Large intestine (tissue), 3 donors: ENCODE results near the gene SPOCK3. TPM values are rescaled to one million over a fixed set of nuclear protein-coding genes. Genes with fewer than 3 reads are reported as not detected.

Source experiments
- DNase-seq, 2 donors: peaks; one replicate each; pipeline versions ENCODE4 v3.0.0 to v3.0.0-alpha.2; 2013
- H3K27ac ChIP-seq: one replicate; pipeline ENCODE4 v1.5.1; 2013; ENCODE audit warnings: low read length
- H3K27me3 ChIP-seq: 2 replicates; pipeline ENCODE4 v1.6.1; 2013; ENCODE audit warnings: low read length; ENCODE audit not compliant: control insufficient read depth, insufficient read depth
- H3K36me3 ChIP-seq: 2 replicates; pipeline ENCODE4 v1.6.1; 2013; ENCODE audit warnings: low read length; ENCODE audit not compliant: control insufficient read depth, insufficient read depth
- H3K4me1 ChIP-seq: one replicate; pipeline ENCODE4 v1.6.1; 2013; ENCODE audit warnings: low read length; ENCODE audit not compliant: control insufficient read depth, insufficient read depth
- H3K4me3 ChIP-seq: one replicate; pipeline ENCODE4 v1.5.1; 2013; ENCODE audit warnings: low read length
- H3K9me3 ChIP-seq: one replicate; pipeline ENCODE4 v1.6.1; 2013; ENCODE audit warnings: mild to moderate bottlenecking, low read depth, low read length, moderate library complexity; ENCODE audit not compliant: control insufficient read depth
- WGBS: methylation state at CpG from one replicate; pipeline ENCODE4 v1.1.5; 2013; ENCODE audit warnings: low lambda C conversion rate; ENCODE audit not compliant: insufficient coverage; 5-methylcytosine and 5-hydroxymethylcytosine counted together
- polyA plus RNA-seq: library from polyadenylated mRNA; unstranded; fragments of 120-200 nt; gene quantifications from one replicate; pipeline ENCODE4 v1.2.1, GENCODE V29; 2013

The SPOCK3 gene
- polyA plus RNA-seq, 1 donor = 22.4 TPM

- no peaks in the 10 kb centered on the region for H3K36me3 ChIP-seq
- WGBS = no CpG with 5 or more reads among the region's 24 CpGs
- H3K27ac ChIP-seq = no peak overlapping the region
- DNase-seq = no peak
- peaks cover 8% of the 10 kb centered on the region for H3K9me3 ChIP-seq
- no peaks in the 10 kb centered on the region for H3K27me3 ChIP-seq
- H3K4me1 ChIP-seq = no peaks in the 10 kb centered on the region
- H3K4me3 ChIP-seq = no peak overlapping the region
Measured at GRCh38 chr4:166842795-166843261, 391.5 kb downstream of the SPOCK3 start.

- no peak for DNase-seq
- H3K9me3 ChIP-seq = peaks cover 8% of the 10 kb centered on the region
- WGBS = 80% methylated on average over 2 of the region's 4 CpGs
- no peaks in the 10 kb centered on the region for H3K4me1 ChIP-seq
- H3K4me3 ChIP-seq = no peak overlapping the region
- no peaks in the 10 kb centered on the region for H3K27me3 ChIP-seq
- H3K27ac ChIP-seq = no peak overlapping the region
- no peaks in the 10 kb centered on the region for H3K36me3 ChIP-seq
Measured at GRCh38 chr4:166839615-166840251, 394.6 kb downstream of the SPOCK3 start.

- Histone ChIP-seq H3K9me3 (peaks cover 8% of the 10 kb centered on the region), H3K4me1 (no peaks in the 10 kb centered on the region), H3K4me3 (no peak overlapping the region), H3K27ac (no peak overlapping the region), H3K27me3 (no peaks in the 10 kb centered on the region), H3K36me3 (no peaks in the 10 kb centered on the region)
- DNase-seq = no peak
- WGBS = no CpG with 5 or more reads among the region's 1 CpG
Measured at GRCh38 chr4:166838975-166839614, 395.2 kb downstream of the SPOCK3 start.

GRCh38 chr4:166836865-166837264 is 397.4 kb downstream of the SPOCK3 start:
- H3K27ac ChIP-seq = no peak overlapping the region
- no peaks in the 10 kb centered on the region for H3K36me3 ChIP-seq
- no peaks in the 10 kb centered on the region for H3K4me1 ChIP-seq
- H3K27me3 ChIP-seq = no peaks in the 10 kb centered on the region
- no CpG with 5 or more reads among the region's 1 CpG for WGBS
- H3K4me3 ChIP-seq = no peak overlapping the region
- H3K9me3 ChIP-seq = no peaks in the 10 kb centered on the region
- DNase-seq = no peak

- Histone ChIP-seq H3K36me3 (no peaks in the 10 kb centered on the region), H3K4me1 (no peaks in the 10 kb centered on the region), H3K27ac (no peak overlapping the region), H3K27me3 (no peaks in the 10 kb centered on the region), H3K4me3 (no peak overlapping the region), H3K9me3 (no peaks in the 10 kb centered on the region)
- DNase-seq = no peak
- WGBS = no CpG with 5 or more reads among the region's 1 CpG
Measured at GRCh38 chr4:166827629-166828028, 406.7 kb downstream of the SPOCK3 start.

GRCh38 chr4:166827167-166827566 is 407.1 kb downstream of the SPOCK3 start:
- Histone ChIP-seq H3K4me3 (no peak overlapping the region), H3K4me1 (no peaks in the 10 kb centered on the region), H3K27me3 (no peaks in the 10 kb centered on the region), H3K36me3 (no peaks in the 10 kb centered on the region), H3K9me3 (no peaks in the 10 kb centered on the region), H3K27ac (no peak overlapping the region)
- no CpG with 5 or more reads among the region's 1 CpG for WGBS
- no peak for DNase-seq

- Histone ChIP-seq H3K9me3 (no peaks in the 10 kb centered on the region), H3K4me1 (no peaks in the 10 kb centered on the region), H3K27me3 (no peaks in the 10 kb centered on the region), H3K4me3 (no peak overlapping the region), H3K27ac (no peak overlapping the region), H3K36me3 (no peaks in the 10 kb centered on the region)
- WGBS = 38% methylated on average over 2 of the region's 3 CpGs
- no peak for DNase-seq
Measured at GRCh38 chr4:166823848-166824247, 410.4 kb downstream of the SPOCK3 start.

- H3K36me3 ChIP-seq = no peaks in the 10 kb centered on the region
- no peak overlapping the region for H3K4me3 ChIP-seq
- H3K4me1 ChIP-seq = no peaks in the 10 kb centered on the region
- H3K27me3 ChIP-seq = no peaks in the 10 kb centered on the region
- 86% methylated on average over 1 of the region's 1 CpG for WGBS
- no peak for DNase-seq
- H3K9me3 ChIP-seq = no peaks in the 10 kb centered on the region
- no peak overlapping the region for H3K27ac ChIP-seq
Measured at GRCh38 chr4:166823126-166823525, 411.2 kb downstream of the SPOCK3 start.

- no peak for DNase-seq
- H3K27me3 ChIP-seq = no peaks in the 10 kb centered on the region
- no peaks in the 10 kb centered on the region for H3K4me1 ChIP-seq
- H3K9me3 ChIP-seq = no peaks in the 10 kb centered on the region
- no peak overlapping the region for H3K4me3 ChIP-seq
- H3K27ac ChIP-seq = no peak overlapping the region
- WGBS = no CpG with 5 or more reads among the region's 4 CpGs
- H3K36me3 ChIP-seq = no peaks in the 10 kb centered on the region
Measured at GRCh38 chr4:166822386-166822785, 411.9 kb downstream of the SPOCK3 start.

- H3K9me3 ChIP-seq = no peaks in the 10 kb centered on the region
- no peak overlapping the region for H3K4me3 ChIP-seq
- H3K4me1 ChIP-seq = no peaks in the 10 kb centered on the region
- H3K27ac ChIP-seq = no peak overlapping the region
- no peaks in the 10 kb centered on the region for H3K27me3 ChIP-seq
- no peaks in the 10 kb centered on the region for H3K36me3 ChIP-seq
- no CpG with 5 or more reads among the region's 3 CpGs for WGBS
- DNase-seq = peak; percentile 82 to 92
Measured at GRCh38 chr4:166816890-166817289, 417.4 kb downstream of the SPOCK3 start.

- H3K4me1 ChIP-seq = no peaks in the 10 kb centered on the region
- no peak overlapping the region for H3K27ac ChIP-seq
- no peaks in the 10 kb centered on the region for H3K9me3 ChIP-seq
- DNase-seq = no peak
- no peaks in the 10 kb centered on the region for H3K27me3 ChIP-seq
- no peaks in the 10 kb centered on the region for H3K36me3 ChIP-seq
- no peak overlapping the region for H3K4me3 ChIP-seq
Measured at GRCh38 chr4:166808380-166808779, 425.9 kb downstream of the SPOCK3 start.
